ENCODE results near the gene HOXA3.

The HOXA3 gene

GRCh38 chr7:27151931-27152815 lies at the start of gene HOXA3:
Gene HOXA3 (minus strand): TSS chr7:27152583. CDS start chr7:27110640, 41,943 bp downstream.
- peak within 1 kb of the TSS; percentile 94 for H3K27ac ChIP-seq
- TF ChIP-seq CTCF (conservative IDR thresholded peaks at IDR 0.05) = no peak

GRCh38 chr7:27201580-27202017 lies 49.2 kb upstream of the HOXA3 start:
- TF ChIP-seq CTCF (conservative IDR thresholded peaks at IDR 0.05) = no peak
- H3K27ac ChIP-seq = peak overlapping the region; percentile 98

- TF ChIP-seq CTCF (conservative IDR thresholded peaks at IDR 0.05) = no peak
- peak overlapping the region; percentile 98 for H3K27ac ChIP-seq
Observed at GRCh38 chr7:27200761-27201579, 48.6 kb upstream of the HOXA3 start.

- no peak for TF ChIP-seq CTCF (conservative IDR thresholded peaks at IDR 0.05)
- peak within 1 kb of the TSS; percentile 98 for H3K27ac ChIP-seq
Observed at GRCh38 chr7:27199849-27200760, 47.7 kb upstream of the HOXA3 start, which contains the start of gene HOXA13. Gene HOXA13 (minus strand): TSS chr7:27200091. CDS start chr7:27200077, 14 bp downstream.

GRCh38 chr7:27198871-27199801 lies 46.8 kb upstream of the HOXA3 start:
- peak overlapping the region; percentile 98 for H3K27ac ChIP-seq
- no peak for TF ChIP-seq CTCF (conservative IDR thresholded peaks at IDR 0.05)

- peak overlapping the region; percentile 98 for H3K27ac ChIP-seq
- no peak for TF ChIP-seq CTCF (conservative IDR thresholded peaks at IDR 0.05)
Observed at GRCh38 chr7:27198138-27198841, 45.9 kb upstream of the HOXA3 start.
